ENCODE data around the gene SLIT3. TPM values are rescaled to one million over a fixed set of nuclear protein-coding genes. Genes with fewer than 3 reads are reported as not detected.

The SLIT3 gene
- total RNA-seq, 1 donor from 2014 or later = 70.0 TPM

DNA sequence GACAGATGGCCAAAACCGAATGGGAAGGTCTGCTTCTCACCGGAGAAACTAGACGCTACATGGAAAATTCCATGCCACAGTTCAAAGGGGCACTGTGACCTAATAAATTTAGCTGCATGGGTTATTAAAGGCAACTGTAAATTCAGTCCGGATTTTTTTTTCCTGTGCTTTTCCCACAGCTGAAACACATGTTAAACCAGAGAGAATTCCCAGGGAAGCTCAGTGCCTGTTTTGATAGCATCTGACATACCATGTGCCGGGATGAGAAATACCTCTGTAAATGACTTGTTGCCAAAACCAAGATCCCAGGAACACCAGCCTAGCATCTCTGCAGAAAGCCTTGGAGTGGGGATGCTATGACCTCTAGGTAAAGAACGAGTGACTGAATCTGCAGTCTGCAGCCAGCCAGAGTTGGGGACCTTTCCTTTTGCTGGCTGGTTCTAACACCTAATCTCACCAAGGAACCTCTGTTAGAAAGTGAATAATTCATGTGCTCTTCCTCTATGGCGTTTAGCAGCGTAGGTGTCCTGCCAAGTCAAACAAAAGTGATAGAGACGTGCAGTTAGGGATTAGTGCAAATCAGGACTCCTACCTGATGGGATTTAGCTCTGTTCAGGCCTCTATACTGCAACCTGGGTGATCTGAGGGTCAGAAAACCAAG lies 77.9 kb downstream of the SLIT3 start:
- no peak for ATAC-seq

DNA sequence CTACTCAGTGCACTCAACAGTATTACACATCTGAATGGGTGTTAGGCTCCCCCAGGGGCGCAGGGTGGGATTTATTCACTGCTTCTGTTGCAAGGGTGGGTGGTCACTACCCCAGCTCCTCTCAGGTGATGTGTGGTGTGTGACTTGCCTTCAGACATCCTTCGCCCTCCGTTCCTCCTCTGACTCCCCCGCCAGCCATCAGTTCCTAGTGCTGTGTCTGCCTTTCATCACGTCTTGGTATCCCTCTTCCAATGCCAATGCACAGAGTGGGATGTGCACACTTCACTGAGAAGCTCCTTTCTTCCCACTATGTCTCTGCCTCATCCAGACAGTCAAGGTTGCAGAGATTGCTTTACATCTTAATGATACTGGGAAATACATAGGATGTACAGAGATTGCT lies 79.4 kb downstream of the SLIT3 start:
- Histone ChIP-seq H3K4me1 (peaks cover 7% of the 10 kb centered on the region), H3K4me3 (no peak overlapping the region), H3K27ac (no peak overlapping the region), H3K36me3 (no peaks in the 10 kb centered on the region), H3K27me3 (no peaks in the 10 kb centered on the region), H3K9me3 (no peaks in the 10 kb centered on the region)
- TF ChIP-seq CTCF (IDR thresholded peaks at IDR 0.05) = no peak
- intact Hi-C loops (cut with DNase I) = no loop called here
- DNase-seq (no peak), ATAC-seq (no peak)

More for the DNA sequence above, 77.9 kb downstream of the SLIT3 start:
- intact Hi-C loops (cut with DNase I) = no loop called here
- no peak for TF ChIP-seq CTCF (IDR thresholded peaks at IDR 0.05)
- Histone ChIP-seq H3K4me3 (no peak overlapping the region), H3K27ac (no peak overlapping the region), H3K36me3 (no peaks in the 10 kb centered on the region), H3K4me1 (peaks cover 7% of the 10 kb centered on the region), H3K27me3 (no peaks in the 10 kb centered on the region), H3K9me3 (no peaks in the 10 kb centered on the region)
- DNase-seq = no peak

DNA sequence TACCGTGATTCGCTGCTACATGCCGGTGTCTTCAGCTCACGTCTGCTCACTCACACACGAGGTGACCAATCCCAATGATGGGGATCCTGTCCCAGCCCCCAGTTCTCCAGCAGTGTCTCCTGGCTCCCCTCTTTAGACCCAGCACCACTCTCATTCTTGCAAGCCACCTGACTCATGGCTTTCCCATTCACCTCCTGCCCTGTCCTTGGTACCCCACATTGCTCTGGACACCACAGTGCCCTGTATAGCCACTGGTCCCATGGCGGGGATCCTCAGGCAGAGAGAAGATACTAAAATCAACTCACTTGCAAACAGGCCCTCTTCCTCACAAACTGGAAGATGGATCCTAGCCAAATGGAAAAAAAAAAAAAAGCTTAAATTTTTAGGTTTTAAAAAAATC lies 81.0 kb downstream of the SLIT3 start:
- H3K4me3 ChIP-seq = no peak overlapping the region
- intact Hi-C loops (cut with DNase I) = no loop called here
- no peaks in the 10 kb centered on the region for H3K27me3 ChIP-seq
- H3K9me3 ChIP-seq = no peaks in the 10 kb centered on the region
- DNase-seq (no peak), ATAC-seq (no peak)
- no peaks in the 10 kb centered on the region for H3K36me3 ChIP-seq
- TF ChIP-seq CTCF (IDR thresholded peaks at IDR 0.05) = no peak
- H3K27ac ChIP-seq = no peak overlapping the region
- H3K4me1 ChIP-seq = peaks cover 7% of the 10 kb centered on the region

GRCh38 chr5:169219351-169219750 lies 81.6 kb downstream of the SLIT3 start:
- peaks cover 7% of the 10 kb centered on the region for H3K4me1 ChIP-seq
- no peak overlapping the region for H3K4me3 ChIP-seq
- intact Hi-C loops (cut with DNase I) = no loop called here
- no peaks in the 10 kb centered on the region for H3K36me3 ChIP-seq
- no peaks in the 10 kb centered on the region for H3K27me3 ChIP-seq
- TF ChIP-seq CTCF (IDR thresholded peaks at IDR 0.05) = no peak
- peak; percentile 28 for ATAC-seq
- H3K27ac ChIP-seq = no peak overlapping the region
- DNase-seq = no peak
- no peaks in the 10 kb centered on the region for H3K9me3 ChIP-seq

- no peak overlapping the region for H3K4me3 ChIP-seq
- TF ChIP-seq CTCF (IDR thresholded peaks at IDR 0.05) = no peak
- ATAC-seq = no peak
- intact Hi-C loops (cut with DNase I) = no loop called here
- H3K4me1 ChIP-seq = peaks cover 7% of the 10 kb centered on the region
- no peak for DNase-seq
- no peaks in the 10 kb centered on the region for H3K27me3 ChIP-seq
- no peak overlapping the region for H3K27ac ChIP-seq
- H3K9me3 ChIP-seq = no peaks in the 10 kb centered on the region
- no peaks in the 10 kb centered on the region for H3K36me3 ChIP-seq
Observed at GRCh38 chr5:169218861-169219260, 82.1 kb downstream of the SLIT3 start.

DNA sequence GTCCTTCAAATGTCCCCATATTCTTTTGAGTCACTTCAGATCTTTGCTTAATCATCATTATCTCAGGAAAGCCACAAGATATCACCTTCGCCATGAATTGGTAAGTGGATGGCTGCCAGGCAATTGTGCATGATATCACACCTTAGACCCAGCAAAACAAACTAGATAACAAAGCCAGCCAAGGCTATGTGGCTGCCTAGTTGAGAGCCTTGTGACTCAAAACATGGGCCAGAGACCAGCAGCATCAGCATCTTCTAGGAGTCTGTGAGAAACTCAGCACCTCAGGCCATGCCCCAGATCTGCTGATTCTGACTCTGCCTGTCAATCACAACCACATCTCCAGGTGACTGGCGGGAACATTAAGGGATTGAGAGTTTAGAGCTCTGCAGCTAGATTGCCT lies 82.8 kb downstream of the SLIT3 start:
- ATAC-seq (no peak), DNase-seq (no peak)
- Histone ChIP-seq H3K4me1 (peaks cover 1% of the 10 kb centered on the region), H3K9me3 (no peaks in the 10 kb centered on the region), H3K4me3 (no peak overlapping the region), H3K27ac (no peak overlapping the region), H3K36me3 (no peaks in the 10 kb centered on the region), H3K27me3 (no peaks in the 10 kb centered on the region)
- TF ChIP-seq CTCF (IDR thresholded peaks at IDR 0.05) = no peak
- intact Hi-C loops (cut with DNase I) = no loop called here

All from upper lobe of right lung (tissue), 1 donor.